Neural cell (in vitro differentiated cells): ENCODE measurements around the gene GCFC2.

Source experiments
- EZH2 ChIP-seq: fragments of 200-600, 300-800 bp; shearing (Covaris generic), sonication (generic); IDR thresholded peaks from 2 replicates; pipeline ENCODE4 v1.6.1; 2014; ENCODE audit warnings: antibody characterized with exemption, low read length, borderline replicate concordance, mild to moderate bottlenecking; ENCODE audit not compliant: insufficient read depth, poor library complexity, severe bottlenecking
- TF ChIP-seq, protein P1 (sequence below): IDR thresholded peaks from 2 replicates; pipeline ENCODE4 v1.6.1; 2012; ENCODE audit warnings: borderline replicate concordance

DNA sequence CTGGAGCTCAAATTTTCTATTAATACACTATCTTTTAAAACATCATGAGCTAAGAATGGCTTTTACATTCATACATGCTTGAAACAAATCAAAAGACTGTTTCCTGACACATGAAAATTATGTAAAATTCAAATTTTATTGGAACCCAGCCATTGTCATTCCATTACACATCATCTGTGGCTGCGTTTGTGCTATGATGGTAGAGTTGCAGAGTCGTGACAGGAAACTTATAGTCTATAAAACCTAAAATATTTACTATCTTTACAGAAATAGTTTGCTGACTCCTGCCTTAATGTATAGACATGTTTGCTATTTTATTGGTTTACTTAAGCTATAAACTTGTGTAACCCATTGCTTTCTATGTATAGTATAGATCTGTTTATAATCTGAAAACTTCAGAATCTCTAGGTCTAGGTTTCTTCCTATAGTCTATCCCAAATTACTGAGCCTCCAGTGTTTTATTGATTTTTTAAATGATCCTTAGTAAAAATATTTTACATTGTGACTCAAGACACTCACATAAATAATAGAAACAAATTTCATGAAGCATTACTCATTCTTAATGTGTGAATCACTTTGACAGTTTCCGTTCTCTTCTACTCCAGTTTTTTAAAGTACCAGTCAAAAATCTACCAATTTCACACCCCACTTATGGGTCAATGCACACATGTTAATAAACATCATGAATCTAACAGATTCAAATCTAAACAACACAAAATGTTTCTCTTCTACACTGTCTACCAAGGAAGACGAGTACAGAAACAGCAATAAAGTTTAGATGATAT is 90.6 kb downstream of the GCFC2 start:
- TF ChIP-seq, protein P1, sequence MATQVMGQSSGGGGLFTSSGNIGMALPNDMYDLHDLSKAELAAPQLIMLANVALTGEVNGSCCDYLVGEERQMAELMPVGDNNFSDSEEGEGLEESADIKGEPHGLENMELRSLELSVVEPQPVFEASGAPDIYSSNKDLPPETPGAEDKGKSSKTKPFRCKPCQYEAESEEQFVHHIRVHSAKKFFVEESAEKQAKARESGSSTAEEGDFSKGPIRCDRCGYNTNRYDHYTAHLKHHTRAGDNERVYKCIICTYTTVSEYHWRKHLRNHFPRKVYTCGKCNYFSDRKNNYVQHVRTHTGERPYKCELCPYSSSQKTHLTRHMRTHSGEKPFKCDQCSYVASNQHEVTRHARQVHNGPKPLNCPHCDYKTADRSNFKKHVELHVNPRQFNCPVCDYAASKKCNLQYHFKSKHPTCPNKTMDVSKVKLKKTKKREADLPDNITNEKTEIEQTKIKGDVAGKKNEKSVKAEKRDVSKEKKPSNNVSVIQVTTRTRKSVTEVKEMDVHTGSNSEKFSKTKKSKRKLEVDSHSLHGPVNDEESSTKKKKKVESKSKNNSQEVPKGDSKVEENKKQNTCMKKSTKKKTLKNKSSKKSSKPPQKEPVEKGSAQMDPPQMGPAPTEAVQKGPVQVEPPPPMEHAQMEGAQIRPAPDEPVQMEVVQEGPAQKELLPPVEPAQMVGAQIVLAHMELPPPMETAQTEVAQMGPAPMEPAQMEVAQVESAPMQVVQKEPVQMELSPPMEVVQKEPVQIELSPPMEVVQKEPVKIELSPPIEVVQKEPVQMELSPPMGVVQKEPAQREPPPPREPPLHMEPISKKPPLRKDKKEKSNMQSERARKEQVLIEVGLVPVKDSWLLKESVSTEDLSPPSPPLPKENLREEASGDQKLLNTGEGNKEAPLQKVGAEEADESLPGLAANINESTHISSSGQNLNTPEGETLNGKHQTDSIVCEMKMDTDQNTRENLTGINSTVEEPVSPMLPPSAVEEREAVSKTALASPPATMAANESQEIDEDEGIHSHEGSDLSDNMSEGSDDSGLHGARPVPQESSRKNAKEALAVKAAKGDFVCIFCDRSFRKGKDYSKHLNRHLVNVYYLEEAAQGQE, result no peak
- TF ChIP-seq EZH2, result no peak
